Esophagus muscularis mucosa (tissue), 4 donors: ENCODE results near the gene CIAO1.

Experiments
- EP300 ChIP-seq: sonication (generic); formaldehyde crosslinking; IDR thresholded peaks from one replicate; pipeline ENCODE4 v1.6.1; 2017; ENCODE audit warnings: antibody characterized with exemption
- POLR2A ChIP-seq: fragments of 450-650 bp; IDR thresholded peaks from one replicate; pipeline ENCODE4 v1.6.1; 2017; ENCODE audit warnings: antibody characterized with exemption, moderate library complexity, mild to moderate bottlenecking, low read depth
- POLR2AphosphoS5 ChIP-seq, 2 donors: sonication (generic); formaldehyde crosslinking; IDR thresholded peaks; one replicate each; pipeline ENCODE4 v1.6.1; 2017; ENCODE audit warnings: antibody characterized with exemption in 2 of 2
- TF ChIP-seq, protein P1 (sequence below), 3 experiments: fragments of 200-600 bp in 2 of 3; fragments of 450-650 bp in 1 of 3; sonication (generic) in 2 of 3; IDR thresholded peaks; one replicate each; pipeline ENCODE4 v1.5.1; 2017 to 2019; ENCODE audit warnings: antibody characterized with exemption in 3 of 3, mild to moderate bottlenecking in 2 of 3, moderate library complexity in 1 of 3

- TF ChIP-seq, protein P1, sequence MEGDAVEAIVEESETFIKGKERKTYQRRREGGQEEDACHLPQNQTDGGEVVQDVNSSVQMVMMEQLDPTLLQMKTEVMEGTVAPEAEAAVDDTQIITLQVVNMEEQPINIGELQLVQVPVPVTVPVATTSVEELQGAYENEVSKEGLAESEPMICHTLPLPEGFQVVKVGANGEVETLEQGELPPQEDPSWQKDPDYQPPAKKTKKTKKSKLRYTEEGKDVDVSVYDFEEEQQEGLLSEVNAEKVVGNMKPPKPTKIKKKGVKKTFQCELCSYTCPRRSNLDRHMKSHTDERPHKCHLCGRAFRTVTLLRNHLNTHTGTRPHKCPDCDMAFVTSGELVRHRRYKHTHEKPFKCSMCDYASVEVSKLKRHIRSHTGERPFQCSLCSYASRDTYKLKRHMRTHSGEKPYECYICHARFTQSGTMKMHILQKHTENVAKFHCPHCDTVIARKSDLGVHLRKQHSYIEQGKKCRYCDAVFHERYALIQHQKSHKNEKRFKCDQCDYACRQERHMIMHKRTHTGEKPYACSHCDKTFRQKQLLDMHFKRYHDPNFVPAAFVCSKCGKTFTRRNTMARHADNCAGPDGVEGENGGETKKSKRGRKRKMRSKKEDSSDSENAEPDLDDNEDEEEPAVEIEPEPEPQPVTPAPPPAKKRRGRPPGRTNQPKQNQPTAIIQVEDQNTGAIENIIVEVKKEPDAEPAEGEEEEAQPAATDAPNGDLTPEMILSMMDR (IDR thresholded peaks at IDR 0.05) = no peak
- no peak for TF ChIP-seq POLR2A
- TF ChIP-seq POLR2AphosphoS5 (IDR thresholded peaks at IDR 0.05) = no peak
- TF ChIP-seq EP300 = no peak
These were observed 13.0 kb upstream of the CIAO1 start for GRCh38 chr2:96253006-96253405.
